HepG2 (cell line): ENCODE data around the gene KIAA1958. TPM values are rescaled to one million over a fixed set of nuclear protein-coding genes. Genes with fewer than 3 reads are reported as not detected.
A peak's percentile ranks its signal among the peaks of the same experiment; 100 is the strongest.

Experiments
- AGO2 ChIP-seq: fragments of 200-400 bp; formaldehyde crosslinking; optimal IDR thresholded peaks from 2 replicates; pipeline ENCODE3; 2017; ENCODE audit warnings: mild to moderate bottlenecking, low read depth, low read length, moderate library complexity
- CHD2 ChIP-seq: IDR thresholded peaks from 2 replicates; pipeline ENCODE4 v1.6.1; 2011; ENCODE audit warnings: low read depth, low read length, improper control_type of control experiment
- FOXJ3 ChIP-seq: sonication (generic); formaldehyde crosslinking; IDR thresholded peaks from 2 replicates; pipeline ENCODE4 v1.4.0; 2020; ENCODE audit warnings: missing genetic modification reagents, mild to moderate bottlenecking, borderline replicate concordance
- FOXK1 ChIP-seq: sonication (generic); formaldehyde crosslinking; IDR thresholded peaks from 2 replicates; pipeline ENCODE4 v1.4.0; 2020; ENCODE audit warnings: low read depth, missing genetic modification reagents, borderline replicate concordance
- KDM1A ChIP-seq: IDR thresholded peaks from 2 replicates; pipeline ENCODE4 v1.6.1; 2016; ENCODE audit warnings: missing compliant biosample characterization
- KLF15 ChIP-seq: sonication (generic); formaldehyde crosslinking; IDR thresholded peaks from 2 replicates; pipeline ENCODE4 v1.8.1; 2023; ENCODE audit warnings: borderline replicate concordance, mild to moderate bottlenecking, inconsistent platforms, missing genetic modification reagents, mixed read lengths
- MTF2 ChIP-seq: sonication (generic); formaldehyde crosslinking; IDR thresholded peaks from 2 replicates; pipeline ENCODE4 v1.5.0; 2020; ENCODE audit warnings: missing genetic modification reagents, borderline replicate concordance
- NFATC3 ChIP-seq: sonication (generic); formaldehyde crosslinking; IDR thresholded peaks from 2 replicates; pipeline ENCODE4 v1.5.1; 2020; ENCODE audit warnings: mild to moderate bottlenecking, missing genetic modification reagents
- NR2C2 ChIP-seq: sonication (generic); formaldehyde crosslinking; IDR thresholded peaks from 2 replicates; pipeline ENCODE4 v1.4.0; 2020; ENCODE audit warnings: missing genetic modification reagents, mild to moderate bottlenecking, moderate library complexity, borderline replicate concordance
- NR2F1 ChIP-seq, 2 experiments: fragments of 450-650 bp in 1 of 2; formaldehyde crosslinking in 1 of 2; IDR thresholded peaks; 2 replicates each; pipeline versions ENCODE4 v1.5.0 to v1.6.1; 2016 to 2020; ENCODE audit warnings: mild to moderate bottlenecking in 1 of 2, missing compliant biosample characterization in 1 of 2, missing genetic modification reagents in 1 of 2, moderate library complexity in 1 of 2
- NRL ChIP-seq: sonication (generic); formaldehyde crosslinking; IDR thresholded peaks from 2 replicates; pipeline ENCODE4 v1.5.0; 2020; ENCODE audit warnings: missing genetic modification reagents, mild to moderate bottlenecking, moderate library complexity, borderline replicate concordance
- ONECUT2 ChIP-seq: sonication (generic); formaldehyde crosslinking; IDR thresholded peaks from 2 replicates; pipeline ENCODE4 v1.4.0; 2020; ENCODE audit warnings: missing genetic modification reagents
- RAD51 ChIP-seq: fragments of 450-650 bp; IDR thresholded peaks from 2 replicates; pipeline ENCODE4 v1.6.1; 2016; ENCODE audit warnings: borderline replicate concordance
- REPIN1 ChIP-seq: sonication (generic); formaldehyde crosslinking; IDR thresholded peaks from 2 replicates; pipeline ENCODE4 v1.8.0; 2022; ENCODE audit warnings: missing genetic modification reagents, low read depth, mild to moderate bottlenecking, borderline replicate concordance
- RFXANK ChIP-seq: IDR thresholded peaks from 2 replicates; pipeline ENCODE4 v1.6.1; 2016
- RXRA ChIP-seq: sonication (generic); formaldehyde crosslinking; IDR thresholded peaks from 2 replicates; pipeline ENCODE4 v1.5.1; 2020; ENCODE audit warnings: missing genetic modification reagents
- THAP11 ChIP-seq: IDR thresholded peaks from 2 replicates; pipeline ENCODE4 v1.6.1; 2016; ENCODE audit warnings: missing biosample characterization, missing genetic modification reagents
- U2AF2 ChIP-seq: fragments of 200-400 bp; formaldehyde crosslinking; IDR thresholded peaks from 2 replicates; pipeline ENCODE4 v1.6.1; 2017; ENCODE audit warnings: low read depth, mild to moderate bottlenecking, low read length
- ZKSCAN5 ChIP-seq: sonication (generic); formaldehyde crosslinking; IDR thresholded peaks from 2 replicates; pipeline ENCODE4 v1.5.1; 2020; ENCODE audit warnings: mild to moderate bottlenecking, missing genetic modification reagents
- ZKSCAN8 ChIP-seq: IDR thresholded peaks from 2 replicates; pipeline ENCODE4 v1.6.1; 2016; ENCODE audit warnings: borderline replicate concordance, missing genetic modification reagents, missing compliant biosample characterization
- ZNF12 ChIP-seq: sonication (generic); formaldehyde crosslinking; IDR thresholded peaks from 2 replicates; pipeline ENCODE4 v1.5.0; 2020; ENCODE audit warnings: missing genetic modification reagents
- ZNF143 ChIP-seq: sonication (generic); formaldehyde crosslinking; IDR thresholded peaks from 2 replicates; pipeline ENCODE4 v1.4.0; 2020; ENCODE audit warnings: missing genetic modification reagents
- ZNF30 ChIP-seq: sonication (generic); formaldehyde crosslinking; IDR thresholded peaks from 2 replicates; pipeline ENCODE4 v1.5.0; 2020; ENCODE audit warnings: mild to moderate bottlenecking, missing genetic modification reagents
- ZNF749 ChIP-seq: sonication (generic); formaldehyde crosslinking; IDR thresholded peaks from 2 replicates; pipeline ENCODE4 v1.8.0; 2022; ENCODE audit warnings: mild to moderate bottlenecking, missing genetic modification reagents, moderate library complexity, borderline replicate concordance
- ZNF83 ChIP-seq: sonication (generic); formaldehyde crosslinking; IDR thresholded peaks from 2 replicates; pipeline ENCODE4 v1.4.0; 2020; ENCODE audit warnings: missing genetic modification reagents, mild to moderate bottlenecking, borderline replicate concordance
- polyA plus RNA-seq, 8 experiments: library from polyadenylated mRNA; depleted of rRNA in 3 of 8; stranded (reverse) in 7 of 8; unstranded in 1 of 8; fragments of >200 nt; fragmentation: Illumina TruSeq in 4 of 8; extraction: Trizol in 4 of 8; gene quantifications; 2 replicates each; pipeline versions ENCODE4 v1.2.1 to v1.2.3, GENCODE V29; 2011 to 2016; ENCODE audit warnings: low read depth in 4 of 8, missing spikeins in 1 of 8, mixed read lengths in 1 of 8; ENCODE audit not compliant: insufficient read depth in 1 of 8
- total RNA-seq, 5 experiments: library from RNA; depleted of rRNA; stranded (reverse); fragments of >200 nt; fragmentation: Illumina TruSeq; extraction: Trizol; gene quantifications; 2 replicates each; pipeline ENCODE4 v1.2.3, GENCODE V29; 2016; ENCODE audit warnings: low read depth in 1 of 5
- TF ChIP-seq, protein P1 (sequence below): sonication (generic); formaldehyde crosslinking; IDR thresholded peaks from 2 replicates; pipeline ENCODE4 v1.4.0; 2020; ENCODE audit warnings: missing genetic modification reagents
- TF ChIP-seq, protein P2 (sequence below): sonication (generic); formaldehyde crosslinking; IDR thresholded peaks from 2 replicates; pipeline ENCODE4 v1.8.1; 2023; ENCODE audit warnings: mild to moderate bottlenecking, moderate library complexity, missing genetic modification reagents
- TF ChIP-seq, protein P3 (sequence below): sonication (generic); formaldehyde crosslinking; IDR thresholded peaks from 2 replicates; pipeline ENCODE4 v1.9.0; 2022; ENCODE audit warnings: low read depth, missing genetic modification reagents

KIAA1958 gene
- total and polyA plus RNA-seq, 2 of the 13 experiments (the other 11 are each of a cell fraction or from before 2014, with no cell fraction given) = 8.5 to 10.3 TPM

DNA sequence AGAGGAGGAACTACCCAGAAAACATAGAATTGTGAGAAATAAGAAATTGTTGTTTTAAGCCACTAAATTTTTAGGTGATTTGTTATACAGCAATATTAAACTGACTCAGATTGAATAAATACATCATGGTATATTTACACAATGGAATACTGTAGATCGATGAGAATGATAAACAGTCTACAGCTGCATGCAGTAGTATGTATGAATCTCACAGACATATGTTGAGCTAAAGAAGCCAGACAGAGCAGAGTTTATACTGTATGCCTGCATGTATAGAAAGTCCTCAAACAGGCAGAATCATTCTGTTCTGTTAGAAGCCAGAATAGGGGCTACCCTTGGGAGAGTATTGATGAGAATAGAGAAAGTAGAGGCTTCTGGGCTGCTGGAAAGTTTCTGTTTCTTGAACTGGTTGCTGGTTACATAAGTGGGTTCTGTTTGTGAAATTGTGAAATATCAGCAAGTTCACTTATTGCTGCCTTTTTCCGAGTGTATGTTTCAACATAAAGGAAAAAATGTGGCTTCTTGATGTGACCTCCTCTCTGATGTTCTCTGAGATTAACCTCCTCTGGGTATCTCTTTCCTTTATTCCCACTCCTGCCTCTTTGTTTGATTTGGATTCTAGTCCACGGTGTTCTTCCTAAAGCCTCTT is 9.6 kb downstream of the KIAA1958 start (continued):
- TF ChIP-seq RXRA (CRISPR knock-in tag) (no peak), CHD2 (no peak), ZKSCAN5 (CRISPR knock-in tag) (no peak), ZNF143 (CRISPR knock-in tag) (no peak), NRL (CRISPR knock-in tag) (no peak), FOXJ3 (peak; percentile 75; the same call in 1 of the 2 replicates), NR2F1 (CRISPR knock-in tag; IDR thresholded peaks at IDR 0.05) (0 out of 4 replicates have a peak, but pooled peaks of 1 of the 2 experiments have one; percentile 14), ZNF749 (no peak), RFXANK (CRISPR knock-in tag) (no peak), KLF15 (CRISPR knock-in tag) (no peak), ONECUT2 (CRISPR knock-in tag) (peak; percentile 57; the same call in 1 of the 2 replicates), AGO2 (no peak), ZKSCAN8 (no peak; the same call in 1 of the 2 replicates), KDM1A (CRISPR knock-in tag) (peak; percentile 31; the same call in 1 of the 2 replicates), U2AF2 (no peak), ZNF83 (CRISPR knock-in tag) (no peak), FOXK1 (CRISPR knock-in tag) (no peak), RAD51 (no peak), MTF2 (CRISPR knock-in tag) (no peak), THAP11 (CRISPR knock-in tag) (peak; percentile 55; the same call in 1 of the 2 replicates), NFATC3 (CRISPR knock-in tag) (no peak), REPIN1 (CRISPR knock-in tag) (0 out of 2 replicates have a peak, but pooled peaks have one; percentile 26), NR2C2 (peak; percentile 58; the same call in 1 of the 2 replicates), ZNF30 (no peak), ZNF12 (CRISPR knock-in tag) (0 out of 2 replicates have a peak, but pooled peaks have one; percentile 49)
- TF ChIP-seq, protein P1, sequence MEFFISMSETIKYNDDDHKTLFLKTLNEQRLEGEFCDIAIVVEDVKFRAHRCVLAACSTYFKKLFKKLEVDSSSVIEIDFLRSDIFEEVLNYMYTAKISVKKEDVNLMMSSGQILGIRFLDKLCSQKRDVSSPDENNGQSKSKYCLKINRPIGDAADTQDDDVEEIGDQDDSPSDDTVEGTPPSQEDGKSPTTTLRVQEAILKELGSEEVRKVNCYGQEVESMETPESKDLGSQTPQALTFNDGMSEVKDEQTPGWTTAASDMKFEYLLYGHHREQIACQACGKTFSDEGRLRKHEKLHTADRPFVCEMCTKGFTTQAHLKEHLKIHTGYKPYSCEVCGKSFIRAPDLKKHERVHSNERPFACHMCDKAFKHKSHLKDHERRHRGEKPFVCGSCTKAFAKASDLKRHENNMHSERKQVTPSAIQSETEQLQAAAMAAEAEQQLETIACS = no peak
- TF ChIP-seq, protein P2, sequence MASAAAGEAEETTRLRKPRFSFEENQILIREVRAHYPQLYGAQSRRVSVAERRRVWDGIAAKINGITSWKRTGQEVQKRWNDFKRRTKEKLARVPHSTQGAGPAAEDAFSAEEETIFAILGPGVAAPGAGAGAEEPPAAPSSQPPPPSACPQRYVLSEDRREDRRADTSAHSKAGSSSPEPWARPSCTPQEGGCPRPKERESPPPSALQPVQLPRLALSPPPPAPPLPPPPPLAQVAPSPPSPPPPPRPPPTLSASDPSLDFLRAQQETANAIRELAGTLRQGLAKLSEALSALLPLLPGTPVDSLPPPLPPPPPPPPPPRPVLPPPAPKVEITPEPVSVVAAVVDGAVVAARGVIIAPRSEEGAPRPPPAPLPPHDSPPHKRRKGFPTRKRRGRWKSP (CRISPR knock-in tag) = peak; percentile 48; the same call in 1 of the 2 replicates
- TF ChIP-seq, protein P3, sequence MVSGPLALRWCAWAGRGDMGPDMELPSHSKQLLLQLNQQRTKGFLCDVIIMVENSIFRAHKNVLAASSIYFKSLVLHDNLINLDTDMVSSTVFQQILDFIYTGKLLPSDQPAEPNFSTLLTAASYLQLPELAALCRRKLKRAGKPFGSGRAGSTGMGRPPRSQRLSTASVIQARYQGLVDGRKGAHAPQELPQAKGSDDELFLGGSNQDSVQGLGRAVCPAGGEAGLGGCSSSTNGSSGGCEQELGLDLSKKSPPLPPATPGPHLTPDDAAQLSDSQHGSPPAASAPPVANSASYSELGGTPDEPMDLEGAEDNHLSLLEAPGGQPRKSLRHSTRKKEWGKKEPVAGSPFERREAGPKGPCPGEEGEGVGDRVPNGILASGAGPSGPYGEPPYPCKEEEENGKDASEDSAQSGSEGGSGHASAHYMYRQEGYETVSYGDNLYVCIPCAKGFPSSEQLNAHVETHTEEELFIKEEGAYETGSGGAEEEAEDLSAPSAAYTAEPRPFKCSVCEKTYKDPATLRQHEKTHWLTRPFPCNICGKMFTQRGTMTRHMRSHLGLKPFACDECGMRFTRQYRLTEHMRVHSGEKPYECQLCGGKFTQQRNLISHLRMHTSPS (CRISPR knock-in tag) = no peak
